ENCODE data around the gene NR2F1-AS1. TPM values are rescaled to one million over a fixed set of nuclear protein-coding genes. Genes with fewer than 3 reads are reported as not detected.
A peak's percentile ranks its signal among the peaks of the same experiment; 100 is the strongest.

NR2F1-AS1 gene
- total and polyA plus RNA-seq, 4 donors: 50.9 to 71.5 (median 66.6) TPM

- no peaks in the 10 kb centered on the region for H3K36me3 ChIP-seq (ENCODE audit: control insufficient read depth, insufficient read depth, low read length)
- H3K27ac ChIP-seq (ENCODE audit: low read depth, low read length): peak overlapping the region; percentile 63
- peaks cover 71% of the 10 kb centered on the region for H3K27me3 ChIP-seq (ENCODE audit: control insufficient read depth, insufficient read depth, low read length)
- H3K4me3 ChIP-seq (ENCODE audit: low read depth, low read length): peak overlapping the region; percentile 44
- H3K9me3 ChIP-seq (ENCODE audit: control insufficient read depth, insufficient read depth, low read length): no peaks in the 10 kb centered on the region
- under 1% methylated on average over 24 of the region's 43 CpGs for WGBS (ENCODE audit: insufficient coverage)
- peaks cover 12% of the 10 kb centered on the region for H3K4me1 ChIP-seq (ENCODE audit: control insufficient read depth, insufficient read depth, low read length)
- peak in 2 of 6 donors; percentile 75 to 81 for DNase-seq (ENCODE audit: low read depth in 4 of 6, low spot score in 6 of 6)
Observed at GRCh38 chr5:93611976-93612854, 31.2 kb upstream of the NR2F1-AS1 start.

DNA sequence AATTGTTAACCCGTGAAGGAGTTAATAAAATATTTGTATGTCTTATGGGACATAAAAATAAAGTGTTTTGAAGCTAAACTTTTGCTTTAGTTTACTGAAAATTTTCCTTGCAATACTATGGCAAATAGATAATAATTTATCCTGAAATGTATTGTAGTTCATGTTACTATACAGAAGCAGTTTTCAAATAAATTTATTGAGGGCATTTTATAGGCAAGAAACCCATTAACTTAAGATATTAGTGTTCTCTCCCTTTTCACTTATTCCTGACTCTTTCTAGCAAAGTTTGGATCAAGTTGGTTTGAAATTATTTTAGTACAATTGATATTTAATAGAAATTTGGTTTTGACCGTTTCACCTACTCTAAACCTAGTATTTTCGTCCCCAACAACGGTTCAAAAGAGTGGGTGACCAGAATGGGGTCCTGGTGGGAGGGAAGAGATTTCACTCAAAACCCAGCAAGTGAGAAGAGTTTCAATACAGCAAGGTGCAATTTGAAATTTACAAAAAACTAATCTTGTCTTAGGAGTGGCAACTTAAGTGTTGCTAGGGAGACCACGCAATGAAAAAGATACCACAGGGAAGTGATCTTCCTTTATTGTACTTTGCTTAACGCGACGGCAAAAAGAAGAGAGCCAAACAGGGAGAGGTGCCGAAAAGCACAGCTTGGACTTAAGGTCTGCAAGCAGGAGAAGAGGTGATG is 30.4 kb upstream of the NR2F1-AS1 start:
- peaks cover 69% of the 10 kb centered on the region for H3K27me3 ChIP-seq (ENCODE audit: control insufficient read depth, insufficient read depth, low read length)

GRCh38 chr5:93610581-93611272 is 29.7 kb upstream of the NR2F1-AS1 start:
- peak in 2 of 6 donors; percentile 48 to 63 for DNase-seq (ENCODE audit: low read depth in 4 of 6, low spot score in 6 of 6)
- 31% methylated on average over 15 of the region's 17 CpGs for WGBS (ENCODE audit: insufficient coverage)
- Histone ChIP-seq H3K36me3 (ENCODE audit: control insufficient read depth, insufficient read depth, low read length) (no peaks in the 10 kb centered on the region), H3K27me3 (ENCODE audit: control insufficient read depth, insufficient read depth, low read length) (peaks cover 72% of the 10 kb centered on the region), H3K4me1 (ENCODE audit: control insufficient read depth, insufficient read depth, low read length) (peaks cover 12% of the 10 kb centered on the region), H3K27ac (ENCODE audit: low read depth, low read length) (no peak overlapping the region), H3K9me3 (ENCODE audit: control insufficient read depth, insufficient read depth, low read length) (no peaks in the 10 kb centered on the region), H3K4me3 (ENCODE audit: low read depth, low read length) (no peak overlapping the region)

More for the DNA sequence above, 30.4 kb upstream of the NR2F1-AS1 start:
- Histone ChIP-seq H3K4me1 (ENCODE audit: control insufficient read depth, insufficient read depth, low read length) (peaks cover 12% of the 10 kb centered on the region), H3K9me3 (ENCODE audit: control insufficient read depth, insufficient read depth, low read length) (no peaks in the 10 kb centered on the region), H3K36me3 (ENCODE audit: control insufficient read depth, insufficient read depth, low read length) (no peaks in the 10 kb centered on the region), H3K27ac (ENCODE audit: low read depth, low read length) (no peak overlapping the region), H3K4me3 (ENCODE audit: low read depth, low read length) (peak overlapping the region; percentile 44)
- WGBS (ENCODE audit: insufficient coverage): 6% methylated on average over 5 of the region's 9 CpGs
- DNase-seq (ENCODE audit: low read depth in 4 of 6, low spot score in 6 of 6): peak in 1 of 6 donors; percentile 70

DNA sequence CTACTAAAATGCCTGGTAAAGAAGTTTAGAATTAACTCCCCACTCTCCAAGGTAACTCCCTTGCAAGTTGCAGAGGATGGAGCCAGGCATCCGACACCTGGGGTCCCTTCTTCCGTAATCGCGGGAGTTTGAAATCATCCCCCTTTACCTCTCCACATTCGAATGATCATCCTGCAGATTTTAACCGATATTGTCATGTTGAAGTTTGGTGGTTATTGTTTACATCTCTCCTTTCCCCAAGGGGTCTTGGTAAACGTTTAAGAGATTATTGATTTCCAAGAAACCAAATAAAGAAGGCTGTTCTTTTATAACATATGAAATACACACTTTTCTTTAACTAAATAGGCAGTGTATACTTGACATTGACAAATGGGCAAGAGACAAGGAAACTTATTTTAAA is 28.7 kb upstream of the NR2F1-AS1 start:
- peaks cover 12% of the 10 kb centered on the region for H3K4me1 ChIP-seq (ENCODE audit: control insufficient read depth, insufficient read depth, low read length)
- H3K36me3 ChIP-seq (ENCODE audit: control insufficient read depth, insufficient read depth, low read length): no peaks in the 10 kb centered on the region
- no peak overlapping the region for H3K27ac ChIP-seq (ENCODE audit: low read depth, low read length)
- peaks cover 76% of the 10 kb centered on the region for H3K27me3 ChIP-seq (ENCODE audit: control insufficient read depth, insufficient read depth, low read length)
- WGBS (ENCODE audit: insufficient coverage): no CpG with 5 or more reads among the region's 7 CpGs
- no peak overlapping the region for H3K4me3 ChIP-seq (ENCODE audit: low read depth, low read length)
- peak in 1 of 6 donors; percentile 21 for DNase-seq (ENCODE audit: low read depth in 4 of 6, low spot score in 6 of 6)
- H3K9me3 ChIP-seq (ENCODE audit: control insufficient read depth, insufficient read depth, low read length): no peaks in the 10 kb centered on the region

DNA sequence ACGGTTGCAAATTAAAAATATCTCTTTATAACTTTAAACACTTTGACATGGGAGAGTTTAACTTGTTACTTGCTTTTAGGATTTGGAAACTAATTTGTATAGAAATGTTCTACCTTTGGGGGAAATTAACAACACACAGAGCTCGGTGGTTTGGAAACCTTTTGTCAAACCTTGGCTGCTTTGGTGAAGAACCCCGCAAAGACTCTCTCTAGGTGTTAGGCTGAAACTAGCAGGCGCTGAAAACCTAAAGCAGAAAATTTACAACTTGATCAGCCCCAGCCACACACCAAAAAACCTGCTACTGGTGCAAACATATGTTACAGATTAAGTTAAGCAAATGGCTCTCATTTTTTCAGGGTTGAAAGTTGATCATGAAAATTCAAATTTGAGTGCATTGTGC is 27.8 kb upstream of the NR2F1-AS1 start:
- H3K4me3 ChIP-seq (ENCODE audit: low read depth, low read length): no peak overlapping the region
- peaks cover 17% of the 10 kb centered on the region for H3K4me1 ChIP-seq (ENCODE audit: control insufficient read depth, insufficient read depth, low read length)
- 50% methylated on average over 2 of the region's 4 CpGs for WGBS (ENCODE audit: insufficient coverage)
- no peaks in the 10 kb centered on the region for H3K9me3 ChIP-seq (ENCODE audit: control insufficient read depth, insufficient read depth, low read length)
- H3K36me3 ChIP-seq (ENCODE audit: control insufficient read depth, insufficient read depth, low read length): no peaks in the 10 kb centered on the region
- H3K27me3 ChIP-seq (ENCODE audit: control insufficient read depth, insufficient read depth, low read length): peaks cover 76% of the 10 kb centered on the region
- H3K27ac ChIP-seq (ENCODE audit: low read depth, low read length): no peak overlapping the region
- peak in 1 of 6 donors; percentile 38 for DNase-seq (ENCODE audit: low read depth in 4 of 6, low spot score in 6 of 6)

DNA sequence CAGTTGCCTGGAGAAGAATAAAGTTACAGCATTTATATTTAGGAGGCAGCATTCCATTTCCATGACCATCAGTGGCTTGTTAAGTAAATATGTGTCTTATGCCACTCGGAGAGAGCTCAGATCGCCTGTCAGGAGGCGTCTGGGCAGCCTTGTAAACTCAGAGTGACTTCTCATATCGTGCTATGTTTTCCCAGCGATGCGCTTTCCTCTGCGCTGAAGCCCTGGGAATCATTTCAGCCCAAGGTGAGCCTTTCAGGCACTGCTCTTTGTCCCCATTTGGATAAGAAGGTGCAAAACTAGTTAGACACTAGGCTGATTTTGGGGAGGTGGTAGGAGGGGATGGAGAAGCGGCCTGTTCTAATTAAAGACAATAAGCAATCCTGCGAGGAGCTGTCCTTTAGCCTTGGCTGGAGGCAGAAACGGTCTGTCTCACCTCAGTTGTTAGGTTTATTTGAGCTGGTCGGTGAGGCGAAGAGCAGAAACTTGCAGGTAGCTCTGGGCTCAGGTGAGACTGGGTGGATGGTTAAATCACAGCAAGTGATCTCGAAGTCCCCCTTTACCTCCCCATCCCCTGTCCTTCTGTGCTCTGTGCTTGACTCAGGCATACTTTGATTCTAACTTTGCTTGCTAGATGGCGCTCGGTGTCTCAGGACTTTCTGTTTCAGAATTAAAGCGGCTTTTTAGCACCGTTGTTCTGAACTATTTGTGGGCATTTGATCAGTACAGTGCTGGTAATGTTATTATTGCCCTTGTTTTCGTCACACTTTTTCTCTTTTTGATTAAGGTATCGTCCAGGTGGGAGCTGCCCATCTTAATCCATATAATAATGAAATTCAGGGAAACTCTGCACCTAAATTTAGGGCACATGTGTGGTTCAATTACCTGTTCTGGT is 26.6 kb upstream of the NR2F1-AS1 start:
- Histone ChIP-seq H3K4me1 (ENCODE audit: control insufficient read depth, insufficient read depth, low read length) (peaks cover 20% of the 10 kb centered on the region), H3K36me3 (ENCODE audit: control insufficient read depth, insufficient read depth, low read length) (no peaks in the 10 kb centered on the region), H3K4me3 (ENCODE audit: low read depth, low read length) (peak overlapping the region; percentile 20), H3K27me3 (ENCODE audit: control insufficient read depth, insufficient read depth, low read length) (peaks cover 74% of the 10 kb centered on the region), H3K9me3 (ENCODE audit: control insufficient read depth, insufficient read depth, low read length) (no peaks in the 10 kb centered on the region), H3K27ac (ENCODE audit: low read depth, low read length) (peak overlapping the region; percentile 62)
- WGBS (ENCODE audit: insufficient coverage): 43% methylated on average over 13 of the region's 19 CpGs
- DNase-seq (ENCODE audit: low read depth in 4 of 6, low spot score in 6 of 6): peak in 2 of 6 donors; percentile 94 to 95

DNA sequence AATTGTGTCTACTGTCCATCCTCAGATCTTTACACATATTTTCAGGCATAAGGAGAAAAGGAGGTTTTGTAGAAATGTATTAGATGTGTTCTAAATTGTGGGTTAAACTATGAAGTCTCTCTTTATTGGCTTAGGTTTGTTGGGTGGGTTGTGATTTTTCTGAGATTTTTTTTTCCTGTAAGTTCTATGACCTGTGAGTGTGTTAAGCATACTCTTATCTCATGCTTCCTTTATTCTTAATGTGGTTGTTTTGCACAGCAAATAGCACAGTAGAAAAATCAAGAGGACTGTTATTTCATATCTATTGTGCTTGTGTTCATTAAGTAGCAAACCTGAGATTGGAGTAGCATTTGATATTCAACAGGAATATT is 25.3 kb upstream of the NR2F1-AS1 start:
- Histone ChIP-seq H3K9me3 (ENCODE audit: control insufficient read depth, insufficient read depth, low read length) (no peaks in the 10 kb centered on the region), H3K36me3 (ENCODE audit: control insufficient read depth, insufficient read depth, low read length) (no peaks in the 10 kb centered on the region), H3K4me3 (ENCODE audit: low read depth, low read length) (no peak overlapping the region), H3K27ac (ENCODE audit: low read depth, low read length) (no peak overlapping the region), H3K27me3 (ENCODE audit: control insufficient read depth, insufficient read depth, low read length) (peaks cover 70% of the 10 kb centered on the region), H3K4me1 (ENCODE audit: control insufficient read depth, insufficient read depth, low read length) (peaks cover 25% of the 10 kb centered on the region)
- peak in 1 of 6 donors; percentile 12 for DNase-seq (ENCODE audit: low read depth in 4 of 6, low spot score in 6 of 6)

DNA sequence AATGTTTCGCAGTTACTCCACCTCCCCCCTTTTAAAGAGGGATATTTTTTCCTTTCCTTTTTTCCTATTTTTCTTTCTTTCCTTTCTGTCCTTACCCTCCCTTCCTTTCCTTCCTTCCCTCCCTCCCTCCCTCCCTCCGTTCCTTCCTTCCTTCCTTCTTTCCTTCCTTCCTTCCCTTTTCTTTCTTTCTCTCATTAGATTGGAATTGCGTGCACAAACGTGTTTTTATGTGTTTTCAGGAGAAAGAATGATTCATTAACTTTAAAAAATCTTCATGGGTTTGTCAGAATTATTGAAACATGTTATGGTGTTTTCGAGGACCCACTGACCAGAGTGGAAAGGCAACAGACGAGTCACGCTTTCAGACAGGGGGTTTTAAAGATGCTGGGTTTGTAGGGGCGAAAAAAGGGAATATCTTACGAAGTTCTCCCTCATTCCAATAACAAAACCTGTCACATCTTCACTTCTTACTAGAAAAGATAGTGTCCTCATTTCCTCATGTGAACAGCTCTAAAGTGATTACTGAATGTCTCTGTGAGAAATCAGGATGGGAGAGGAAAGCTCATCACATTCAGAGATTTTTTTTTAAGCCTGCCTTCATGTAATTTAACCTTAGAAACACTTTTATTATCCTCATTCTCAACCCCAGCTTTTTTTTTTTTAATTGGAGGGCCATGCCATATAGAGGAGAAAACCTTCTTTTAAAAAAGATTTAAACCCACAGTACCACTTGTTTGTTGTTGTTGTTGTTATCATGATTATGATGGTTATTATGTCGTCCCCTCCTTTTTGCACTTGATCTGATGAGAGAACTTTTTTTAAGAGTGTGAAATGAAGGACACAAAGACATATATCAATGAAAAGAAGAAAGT is 23.9 kb upstream of the NR2F1-AS1 start:
- peaks cover 26% of the 10 kb centered on the region for H3K4me1 ChIP-seq (ENCODE audit: control insufficient read depth, insufficient read depth, low read length)
- H3K9me3 ChIP-seq (ENCODE audit: control insufficient read depth, insufficient read depth, low read length): no peaks in the 10 kb centered on the region
- WGBS (ENCODE audit: insufficient coverage): no CpG with 5 or more reads among the region's 10 CpGs
- peak overlapping the region; percentile 98 for H3K27ac ChIP-seq (ENCODE audit: low read depth, low read length)
- H3K36me3 ChIP-seq (ENCODE audit: control insufficient read depth, insufficient read depth, low read length): no peaks in the 10 kb centered on the region
- peak in 2 of 6 donors; percentile 13 to 65 for DNase-seq (ENCODE audit: low read depth in 4 of 6, low spot score in 6 of 6)
- H3K27me3 ChIP-seq (ENCODE audit: control insufficient read depth, insufficient read depth, low read length): peaks cover 55% of the 10 kb centered on the region
- H3K4me3 ChIP-seq (ENCODE audit: low read depth, low read length): peak overlapping the region; percentile 52

All from spinal cord (tissue), 10 donors.